CD8-positive, alpha-beta memory T cell (primary cell): ENCODE data around the gene TAS2R7. TPM values are rescaled to one million over a fixed set of nuclear protein-coding genes. Genes with fewer than 3 reads are reported as not detected.

Experiments
- CTCF ChIA-PET: fragments of 350-600 bp; sonication (Branson Sonifier 250); formaldehyde crosslinking; loops from one replicate; lab custom pipeline; 2021; ENCODE audit warnings: antibody characterized with exemption; lab: Charles Lee
- POLR2A ChIA-PET: fragments of 350-600 bp; sonication (Branson Sonifier 250); formaldehyde crosslinking; loops from one replicate; lab custom pipeline; 2021; ENCODE audit warnings: antibody characterized with exemption; lab: Charles Lee
- DNase-seq, 5 donors: peaks; one replicate each; pipeline versions ENCODE4 v3.0.0 to v3.0.0-alpha.2; 2020 to 2022; ENCODE audit warnings: mixed read lengths in 1 of 5
- H3K27ac ChIP-seq: one replicate; pipeline ENCODE4 v1.7.0; 2013; ENCODE audit warnings: low read depth, mild to moderate bottlenecking, low read length, moderate library complexity
- H3K27me3 ChIP-seq: 2 replicates; pipeline ENCODE4 v1.7.0; 2013; ENCODE audit warnings: low read length, mild to moderate bottlenecking; ENCODE audit not compliant: insufficient read depth, poor library complexity, severe bottlenecking
- H3K36me3 ChIP-seq: 2 replicates; pipeline ENCODE4 v1.7.0; 2013; ENCODE audit warnings: mild to moderate bottlenecking, low read length, moderate library complexity; ENCODE audit not compliant: insufficient read depth
- H3K4me1 ChIP-seq: 2 replicates; pipeline ENCODE4 v1.7.0; 2013; ENCODE audit warnings: mild to moderate bottlenecking, low read length, moderate library complexity; ENCODE audit not compliant: insufficient read depth
- H3K4me3 ChIP-seq: 2 replicates; pipeline ENCODE4 v1.7.0; 2013; ENCODE audit warnings: mild to moderate bottlenecking, low read length
- H3K9me3 ChIP-seq: 2 replicates; pipeline ENCODE4 v1.7.0; 2013; ENCODE audit warnings: mild to moderate bottlenecking, low read length
- H3K27ac Mint-ChIP-seq, 8 donors: one replicate each; pipeline ENCODE4 v1.8.0; 2020 to 2021; ENCODE audit warnings: mixed read lengths in 8 of 8, mild to moderate bottlenecking in 6 of 8, inconsistent platforms in 3 of 8, moderate library complexity in 3 of 8
- H3K27me3 Mint-ChIP-seq, 2 donors: one replicate each; pipeline ENCODE4 v1.8.0; 2020 to 2021; ENCODE audit warnings: mixed read lengths in 2 of 2, mild to moderate bottlenecking in 1 of 2, moderate library complexity in 1 of 2
- H3K36me3 Mint-ChIP-seq, 3 donors: one replicate each; pipeline ENCODE4 v1.8.0; 2020 to 2021; ENCODE audit warnings: mixed read lengths in 3 of 3, inconsistent platforms in 1 of 3, mild to moderate bottlenecking in 1 of 3
- H3K4me1 Mint-ChIP-seq, 3 donors: one replicate each; pipeline ENCODE4 v1.8.0; 2020 to 2021; ENCODE audit warnings: mixed read lengths in 3 of 3, inconsistent platforms in 1 of 3, mild to moderate bottlenecking in 1 of 3
- H3K4me3 Mint-ChIP-seq, 7 donors: one replicate each; pipeline ENCODE4 v1.8.0; 2020 to 2021; ENCODE audit warnings: mixed read lengths in 7 of 7, mild to moderate bottlenecking in 6 of 7, moderate library complexity in 4 of 7, inconsistent platforms in 2 of 7
- H3K9me3 Mint-ChIP-seq, 5 donors: one replicate each; pipeline ENCODE4 v1.8.0; 2020 to 2022; ENCODE audit warnings: mixed read lengths in 5 of 5, mild to moderate bottlenecking in 3 of 5, moderate library complexity in 2 of 5, inconsistent platforms in 1 of 5
- polyA plus RNA-seq: library from polyadenylated mRNA; unstranded; fragments of 300-500 nt; fragmentation: Illumina TruSeq; gene quantifications from one replicate; pipeline ENCODE4 v1.2.3, GENCODE V29; 2021
- total RNA-seq, 2 experiments: library from RNA; stranded (reverse); gene quantifications; one replicate each; pipeline ENCODE4 v1.2.3, GENCODE V29; 2021

TAS2R7 gene
- not detected for total RNA-seq
- not detected for polyA plus RNA-seq

GRCh38 chr12:10802587-10802986, at the start of gene TAS2R7:
Gene TAS2R7 (minus strand): TSS chr12:10802627. CDS start chr12:10802570, 57 bp downstream.
- Mint-ChIP-seq H3K4me3 (no peak within 1 kb of the TSS), H3K27ac (no peak within 1 kb of the TSS), H3K4me1 (no peaks in the 10 kb centered on the region), H3K36me3 (peaks cover 0 to 3% (median 0%) of the 10 kb centered on the region in 3 donors), H3K9me3 (no peaks in the 10 kb centered on the region), H3K27me3 (peaks cover 22 to 58% of the 10 kb centered on the region in 2 donors)
- H3K36me3 ChIP-seq = no peaks in the 10 kb centered on the region
- no peak within 1 kb of the TSS for H3K27ac ChIP-seq
- H3K9me3 ChIP-seq = no peaks in the 10 kb centered on the region
- no peak within 1 kb of the TSS for H3K4me3 ChIP-seq
- H3K27me3 ChIP-seq = no peaks in the 10 kb centered on the region
- H3K4me1 ChIP-seq = no peaks in the 10 kb centered on the region
- ChIA-PET POLR2A (no interaction called here), CTCF (interaction anchor here (0.6 kb wide), 1 partner anchor 107 kb away, joined by 4 read pairs; no protein-coding TSS in a partner anchor)
- no peak for DNase-seq

- Mint-ChIP-seq H3K27ac (peak overlapping the region in 6 of 8 donors; percentile 17 to 72 (median 24)), H3K9me3 (peaks cover 0 to 9% (median 7%) of the 10 kb centered on the region in 5 donors), H3K4me3 (peak overlapping the region in 2 of 7 donors; percentile 18 to 48), H3K4me1 (peaks cover 40 to 53% (median 42%) of the 10 kb centered on the region in 3 donors), H3K36me3 (peaks cover 25 to 31% (median 27%) of the 10 kb centered on the region in 3 donors), H3K27me3 (no peaks in the 10 kb centered on the region)
- Histone ChIP-seq H3K27me3 (no peaks in the 10 kb centered on the region), H3K4me1 (peaks cover 29% of the 10 kb centered on the region), H3K4me3 (no peak overlapping the region), H3K9me3 (no peaks in the 10 kb centered on the region), H3K27ac (no peak overlapping the region), H3K36me3 (no peaks in the 10 kb centered on the region)
- ChIA-PET POLR2A (no interaction called here), CTCF (no interaction called here)
- peak in 1 of 5 donors; percentile 11 for DNase-seq
Observed at GRCh38 chr12:10851243-10851858, 48.9 kb upstream of the TAS2R7 start.

GRCh38 chr12:10849425-10849878, 47.0 kb upstream of the TAS2R7 start, which contains the start of gene PRR4:
Gene PRR4 (minus strand): TSS chr12:10849475. CDS start chr12:10849437, 38 bp downstream.
- ChIA-PET POLR2A (no interaction called here), CTCF (interaction anchor here (1.0 kb wide), 1 partner anchor 13 kb away, joined by 3 read pairs; no protein-coding TSS in a partner anchor)
- H3K9me3 ChIP-seq = no peaks in the 10 kb centered on the region
- Mint-ChIP-seq H3K4me1 (peaks cover 40 to 50% (median 40%) of the 10 kb centered on the region in 3 donors), H3K36me3 (peaks cover 20 to 23% (median 23%) of the 10 kb centered on the region in 3 donors), H3K4me3 (no peak within 1 kb of the TSS), H3K27me3 (no peaks in the 10 kb centered on the region), H3K9me3 (no peaks in the 10 kb centered on the region), H3K27ac (peak within 1 kb of the TSS in 4 of 8 donors; percentile 7 to 64 (median 35))
- peaks cover 29% of the 10 kb centered on the region for H3K4me1 ChIP-seq
- H3K27me3 ChIP-seq = no peaks in the 10 kb centered on the region
- no peaks in the 10 kb centered on the region for H3K36me3 ChIP-seq
- peak in 2 of 5 donors; percentile 5 to 51 for DNase-seq
- H3K4me3 ChIP-seq = no peak within 1 kb of the TSS
- no peak within 1 kb of the TSS for H3K27ac ChIP-seq

- no peak overlapping the region for H3K4me3 Mint-ChIP-seq
- peaks cover 20 to 21% (median 21%) of the 10 kb centered on the region in 3 donors for H3K36me3 Mint-ChIP-seq
- no peak overlapping the region for H3K27ac ChIP-seq
- no peaks in the 10 kb centered on the region for H3K27me3 Mint-ChIP-seq
- no peak for DNase-seq
- H3K9me3 ChIP-seq = no peaks in the 10 kb centered on the region
- H3K4me1 Mint-ChIP-seq = peaks cover 36 to 42% (median 37%) of the 10 kb centered on the region in 3 donors
- no peak overlapping the region for H3K4me3 ChIP-seq
- H3K4me1 ChIP-seq = peaks cover 29% of the 10 kb centered on the region
- H3K9me3 Mint-ChIP-seq = no peaks in the 10 kb centered on the region
- peak overlapping the region in 2 of 8 donors; percentile 53 to 55 for H3K27ac Mint-ChIP-seq
- ChIA-PET POLR2A (no interaction called here), CTCF (no interaction called here)
- no peaks in the 10 kb centered on the region for H3K36me3 ChIP-seq
- H3K27me3 ChIP-seq = no peaks in the 10 kb centered on the region
Observed at GRCh38 chr12:10847744-10848143, 45.3 kb upstream of the TAS2R7 start.

- no peaks in the 10 kb centered on the region for H3K9me3 ChIP-seq
Observed at GRCh38 chr12:10842862-10843261, 40.4 kb upstream of the TAS2R7 start.

GRCh38 chr12:10838461-10838860, 36.0 kb upstream of the TAS2R7 start:
- H3K27ac ChIP-seq = no peak overlapping the region
- no peak overlapping the region for H3K4me3 ChIP-seq
- no peak overlapping the region for H3K27ac Mint-ChIP-seq
- H3K4me1 ChIP-seq = no peaks in the 10 kb centered on the region
- H3K9me3 Mint-ChIP-seq = peaks cover 0 to 7% (median 0%) of the 10 kb centered on the region in 5 donors
- no peaks in the 10 kb centered on the region for H3K9me3 ChIP-seq
- no peak overlapping the region for H3K4me3 Mint-ChIP-seq
- peaks cover 5 to 8% (median 5%) of the 10 kb centered on the region in 3 donors for H3K36me3 Mint-ChIP-seq
- no peaks in the 10 kb centered on the region for H3K27me3 Mint-ChIP-seq
- no peaks in the 10 kb centered on the region for H3K4me1 Mint-ChIP-seq
- CTCF ChIA-PET = no interaction called here
- no peak for DNase-seq
- no peaks in the 10 kb centered on the region for H3K27me3 ChIP-seq
- POLR2A ChIA-PET = no interaction called here
- H3K36me3 ChIP-seq = no peaks in the 10 kb centered on the region

More at GRCh38 chr12:10842862-10843261, 40.4 kb upstream of the TAS2R7 start:
- Mint-ChIP-seq H3K4me1 (no peaks in the 10 kb centered on the region), H3K27me3 (no peaks in the 10 kb centered on the region), H3K27ac (peak overlapping the region in 1 of 8 donors; percentile 40), H3K36me3 (peaks cover 13 to 23% (median 18%) of the 10 kb centered on the region in 3 donors), H3K9me3 (peaks cover 0 to 4% (median 0%) of the 10 kb centered on the region in 5 donors), H3K4me3 (no peak overlapping the region)
- no peak overlapping the region for H3K27ac ChIP-seq
- POLR2A ChIA-PET = no interaction called here
- CTCF ChIA-PET = no interaction called here
- H3K4me1 ChIP-seq = no peaks in the 10 kb centered on the region
- DNase-seq = no peak
- H3K36me3 ChIP-seq = no peaks in the 10 kb centered on the region
- no peak overlapping the region for H3K4me3 ChIP-seq
- no peaks in the 10 kb centered on the region for H3K27me3 ChIP-seq

GRCh38 chr12:10829994-10830393, 27.6 kb upstream of the TAS2R7 start:
- Mint-ChIP-seq H3K4me3 (no peak overlapping the region), H3K36me3 (no peaks in the 10 kb centered on the region), H3K9me3 (no peaks in the 10 kb centered on the region), H3K4me1 (no peaks in the 10 kb centered on the region), H3K27ac (no peak overlapping the region), H3K27me3 (no peaks in the 10 kb centered on the region)
- Histone ChIP-seq H3K4me3 (no peak overlapping the region), H3K4me1 (no peaks in the 10 kb centered on the region), H3K27me3 (no peaks in the 10 kb centered on the region), H3K27ac (no peak overlapping the region), H3K9me3 (no peaks in the 10 kb centered on the region), H3K36me3 (no peaks in the 10 kb centered on the region)
- POLR2A ChIA-PET = no interaction called here
- DNase-seq = no peak
- CTCF ChIA-PET = no interaction called here

GRCh38 chr12:10826258-10826657, 23.8 kb upstream of the TAS2R7 start, which contains the start of gene TAS2R10:
Gene TAS2R10 (minus strand): TSS chr12:10826358. CDS start chr12:10826269, 89 bp downstream.
- no peaks in the 10 kb centered on the region for H3K36me3 ChIP-seq
- no peaks in the 10 kb centered on the region for H3K27me3 ChIP-seq
- CTCF ChIA-PET = no interaction called here
- H3K4me3 ChIP-seq = no peak within 1 kb of the TSS
- H3K4me3 Mint-ChIP-seq = no peak within 1 kb of the TSS
- H3K9me3 Mint-ChIP-seq = no peaks in the 10 kb centered on the region
- no peaks in the 10 kb centered on the region for H3K9me3 ChIP-seq
- H3K36me3 Mint-ChIP-seq = no peaks in the 10 kb centered on the region
- H3K27me3 Mint-ChIP-seq = no peaks in the 10 kb centered on the region
- no peak for DNase-seq
- no peaks in the 10 kb centered on the region for H3K4me1 Mint-ChIP-seq
- POLR2A ChIA-PET = no interaction called here
- no peak within 1 kb of the TSS for H3K27ac Mint-ChIP-seq
- no peak within 1 kb of the TSS for H3K27ac ChIP-seq
- H3K4me1 ChIP-seq = no peaks in the 10 kb centered on the region
